HG03565 (cell line): Measurements from ENCODE around the gene TNP1.

Experiments
- ATAC-seq: cut with Tn5 transposase; IDR thresholded peaks from one replicate; pipeline ENCODE4 v1.9.1; 2021; ENCODE audit warnings: mild to moderate bottlenecking, moderate library complexity; ENCODE audit not compliant: unreplicated experiment

Gene TNP1

DNA sequence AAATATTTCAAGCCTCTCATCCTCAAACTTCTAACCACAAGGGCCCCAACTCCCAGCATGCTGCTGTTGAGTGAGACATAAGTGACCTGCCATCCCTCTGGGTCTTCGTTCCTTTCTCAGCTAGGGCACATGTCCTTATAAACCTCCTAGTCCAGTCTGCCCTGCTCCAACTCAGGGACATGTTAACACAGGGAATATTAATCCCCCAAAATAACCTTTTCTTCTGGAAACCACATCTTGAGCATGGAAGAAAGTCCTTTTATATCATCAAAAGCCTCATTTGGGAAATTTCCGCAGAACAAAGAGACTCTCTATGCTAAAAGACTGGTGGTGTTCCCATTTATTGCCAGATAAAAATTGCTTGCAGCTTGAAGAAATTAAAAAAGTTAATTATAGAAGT lies 14.4 kb downstream of the TNP1 start:
- no peak for ATAC-seq

- ATAC-seq = no peak
These were observed 17.2 kb downstream of the TNP1 start for GRCh38 chr2:216842636-216843035.

- ATAC-seq = no peak
These were observed 20.2 kb downstream of the TNP1 start for GRCh38 chr2:216839688-216840087.

DNA sequence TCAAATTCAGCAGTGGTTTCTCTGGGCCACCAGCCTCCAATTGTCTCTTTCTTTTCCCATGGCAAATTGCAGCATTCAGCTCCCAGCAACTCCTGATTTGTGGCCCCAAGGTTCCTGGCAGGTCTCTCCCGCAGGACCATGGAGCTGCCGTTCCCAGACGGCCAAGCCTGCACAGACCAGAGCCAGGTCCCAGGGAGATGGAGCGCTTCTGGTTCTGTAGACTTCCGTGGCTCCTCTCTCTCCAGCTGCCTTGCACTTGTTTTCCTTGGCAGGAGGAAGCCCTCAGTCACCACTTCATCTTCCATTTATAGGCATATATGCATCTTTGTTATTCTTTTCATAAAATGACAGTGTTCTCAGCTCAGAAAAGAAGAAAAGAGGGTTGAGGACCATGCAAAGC lies 21.7 kb downstream of the TNP1 start:
- no peak for ATAC-seq

DNA sequence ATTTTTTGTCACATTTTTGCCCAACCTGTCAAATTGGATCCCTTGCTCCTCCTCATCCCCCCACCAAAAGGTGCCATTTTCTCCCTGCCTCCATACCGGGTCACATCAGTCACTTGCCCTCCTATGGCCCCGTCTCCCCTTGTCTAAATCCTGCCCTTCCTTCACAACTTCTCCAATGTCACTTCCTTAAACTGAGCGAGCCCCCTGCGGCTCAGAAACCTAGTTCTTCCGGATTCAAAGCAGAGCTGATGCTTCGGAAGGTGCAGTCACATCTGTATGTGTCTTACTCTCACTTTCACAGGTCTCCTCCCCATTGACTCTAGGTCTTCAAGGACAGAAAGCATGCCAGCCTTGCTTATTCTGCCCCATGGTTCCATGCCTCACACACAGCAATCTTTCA lies 22.1 kb downstream of the TNP1 start:
- ATAC-seq = no peak

DNA sequence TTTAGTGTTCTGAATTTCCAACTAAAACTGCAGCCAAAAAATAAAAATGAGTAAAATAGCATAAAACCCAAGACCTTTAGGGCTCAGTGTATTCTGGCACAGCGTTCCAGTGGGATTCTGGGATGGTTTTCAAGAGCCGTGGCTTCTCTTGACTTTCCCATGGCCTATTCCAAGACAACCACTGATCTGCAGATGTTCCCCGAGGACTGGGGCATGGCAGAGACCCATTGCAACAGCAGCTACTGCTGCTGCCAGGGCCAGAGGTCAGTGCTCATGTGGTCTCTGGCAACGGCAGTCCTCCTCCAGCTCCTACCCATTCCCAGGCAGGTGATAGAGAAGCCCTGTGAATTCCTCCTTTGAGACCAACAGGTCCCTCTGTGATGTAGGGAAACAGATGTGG lies 26.8 kb downstream of the TNP1 start:
- ATAC-seq = no peak

- no peak for ATAC-seq
These were observed 29.5 kb downstream of the TNP1 start for GRCh38 chr2:216830346-216830745.

- no peak for ATAC-seq
These were observed 30.3 kb downstream of the TNP1 start for GRCh38 chr2:216829533-216829932.

- no peak for ATAC-seq
These were observed 32.7 kb downstream of the TNP1 start for GRCh38 chr2:216827073-216827720.

DNA sequence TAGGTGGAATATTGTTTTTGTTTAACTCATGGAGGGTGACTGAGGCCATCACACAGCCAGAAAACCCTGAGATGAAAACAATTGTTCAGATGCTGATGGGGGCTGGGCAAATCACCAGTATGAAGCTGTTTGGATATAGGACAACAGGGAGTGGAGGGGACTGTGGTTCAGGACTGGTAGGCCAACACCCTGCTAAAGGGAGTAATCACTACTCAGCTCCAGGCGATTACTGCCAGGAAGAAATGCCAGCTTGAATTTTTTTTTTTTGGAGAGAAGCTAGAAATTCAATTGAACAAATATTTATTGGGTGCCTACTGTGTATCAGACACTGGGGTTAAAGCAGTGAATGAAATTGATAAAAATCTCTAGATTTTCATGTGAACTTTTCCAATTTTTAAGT lies 37.4 kb downstream of the TNP1 start:
- ATAC-seq = no peak

- no peak for ATAC-seq
These were observed 39.2 kb downstream of the TNP1 start for GRCh38 chr2:216820709-216821108.

DNA sequence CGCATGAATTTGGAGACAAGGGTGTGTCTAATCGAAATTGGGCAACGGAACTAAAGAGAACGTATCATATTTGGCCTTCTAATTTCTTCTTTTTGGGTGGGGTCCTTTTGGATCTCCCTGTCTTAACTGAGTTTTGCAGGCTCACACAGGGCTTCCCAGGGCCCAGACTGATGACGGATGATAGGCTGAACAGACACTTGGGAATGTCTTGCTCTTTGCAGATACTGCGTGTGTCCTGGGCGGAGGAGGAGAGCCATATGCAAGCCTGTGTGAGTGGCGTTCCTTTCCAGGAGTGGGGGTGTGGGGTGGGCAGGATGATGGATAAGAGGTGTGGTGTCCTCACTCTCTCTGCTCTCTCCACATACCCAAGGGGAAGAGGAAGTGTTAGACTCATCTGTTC lies 40.1 kb downstream of the TNP1 start:
- ATAC-seq = no peak

DNA sequence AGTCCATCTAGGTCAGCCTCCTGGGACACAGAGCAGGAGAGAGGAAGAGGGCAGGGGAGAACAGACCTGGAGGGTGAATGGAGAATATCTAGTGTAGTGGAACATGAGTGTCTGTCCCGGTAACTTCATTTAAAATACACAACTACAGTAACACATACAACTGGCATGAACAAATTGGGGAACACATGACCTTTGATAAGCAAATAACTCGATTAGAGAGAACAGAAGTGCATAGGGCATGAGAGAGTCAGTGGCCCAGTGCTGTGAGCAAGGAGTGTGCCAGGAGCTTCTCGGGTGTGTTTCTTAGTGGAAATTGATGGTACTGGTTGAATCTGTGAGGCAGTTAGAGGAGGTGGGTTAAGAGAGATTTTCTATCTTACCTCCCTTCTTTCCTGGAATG lies 40.8 kb downstream of the TNP1 start:
- no peak for ATAC-seq

- no peak for ATAC-seq
These were observed 49.3 kb downstream of the TNP1 start for GRCh38 chr2:216810399-216811160.
